DND-41 (cell line): ENCODE data around the gene NUAK1.

Experiments
- ATAC-seq: fragments of 200-7000 bp; cut with Tn5 transposase; 3 replicates; pipeline ENCODE4 v1.9.1; 2021; ENCODE audit warnings: low read depth; ENCODE audit not compliant: insufficient read depth
- DNase-seq: peaks from one replicate; pipeline ENCODE4 v3.0.0-alpha.2; 2020
- H2AFZ ChIP-seq: 2 replicates; pipeline ENCODE4 v1.6.0; 2012; ENCODE audit warnings: low read depth, low read length
- H3K27ac ChIP-seq: 2 replicates; pipeline ENCODE4 v1.5.1; 2012; ENCODE audit warnings: low read length, inconsistent platforms
- H3K27me3 ChIP-seq: fragments of 200-600 bp; sonication (generic); 2 replicates; pipeline ENCODE4 v1.6.0; 2012; ENCODE audit warnings: low read length, mild to moderate bottlenecking, inconsistent platforms; ENCODE audit not compliant: insufficient read depth, poor library complexity
- H3K36me3 ChIP-seq: 2 replicates; pipeline ENCODE4 v1.5.1; 2012; ENCODE audit warnings: low read length, inconsistent platforms; ENCODE audit not compliant: insufficient read depth
- H3K4me1 ChIP-seq: 2 replicates; pipeline ENCODE4 v1.5.1; 2012; ENCODE audit warnings: mild to moderate bottlenecking, low read length; ENCODE audit not compliant: insufficient read depth
- H3K4me2 ChIP-seq: 2 replicates; pipeline ENCODE4 v1.6.0; 2012; ENCODE audit warnings: mild to moderate bottlenecking, moderate library complexity, low read length, inconsistent platforms; ENCODE audit not compliant: insufficient read depth
- H3K4me3 ChIP-seq, 2 experiments: fragments of 200-600 bp in 1 of 2; shearing (Covaris generic) in 1 of 2; 2 replicates each; pipeline ENCODE4 v1.5.1; 2012 to 2016; ENCODE audit warnings: inconsistent platforms in 2 of 2, low read length in 2 of 2, mild to moderate bottlenecking in 2 of 2, low read depth in 1 of 2, moderate library complexity in 1 of 2
- H3K79me2 ChIP-seq: 2 replicates; pipeline ENCODE4 v1.6.0; 2012; ENCODE audit warnings: low read length, inconsistent platforms; ENCODE audit not compliant: insufficient read depth
- H3K9ac ChIP-seq: 2 replicates; pipeline ENCODE4 v1.6.0; 2012; ENCODE audit warnings: low read depth, mild to moderate bottlenecking, inconsistent platforms, low read length, moderate library complexity
- H3K9me3 ChIP-seq: 2 replicates; pipeline ENCODE4 v1.5.1; 2012; ENCODE audit warnings: low read length, moderate library complexity, mild to moderate bottlenecking, inconsistent platforms; ENCODE audit not compliant: insufficient read depth, severe bottlenecking
- H4K20me1 ChIP-seq: 2 replicates; pipeline ENCODE4 v1.6.0; 2012; ENCODE audit warnings: low read length; ENCODE audit not compliant: insufficient read depth
- EZH2 ChIP-seq: IDR thresholded peaks from 3 replicates; pipeline ENCODE4 v1.6.1; 2012; ENCODE audit warnings: borderline replicate concordance, low read depth, mild to moderate bottlenecking, moderate library complexity, low read length, inconsistent platforms; ENCODE audit not compliant: severe bottlenecking
- TF ChIP-seq, protein P1 (sequence below): IDR thresholded peaks from 2 replicates; pipeline ENCODE4 v1.5.1; 2012; ENCODE audit warnings: borderline replicate concordance, low read length, moderate library complexity, mild to moderate bottlenecking; ENCODE audit not compliant: poor library complexity, severe bottlenecking; ENCODE audit errors: extremely low read depth

NUAK1 gene

DNA sequence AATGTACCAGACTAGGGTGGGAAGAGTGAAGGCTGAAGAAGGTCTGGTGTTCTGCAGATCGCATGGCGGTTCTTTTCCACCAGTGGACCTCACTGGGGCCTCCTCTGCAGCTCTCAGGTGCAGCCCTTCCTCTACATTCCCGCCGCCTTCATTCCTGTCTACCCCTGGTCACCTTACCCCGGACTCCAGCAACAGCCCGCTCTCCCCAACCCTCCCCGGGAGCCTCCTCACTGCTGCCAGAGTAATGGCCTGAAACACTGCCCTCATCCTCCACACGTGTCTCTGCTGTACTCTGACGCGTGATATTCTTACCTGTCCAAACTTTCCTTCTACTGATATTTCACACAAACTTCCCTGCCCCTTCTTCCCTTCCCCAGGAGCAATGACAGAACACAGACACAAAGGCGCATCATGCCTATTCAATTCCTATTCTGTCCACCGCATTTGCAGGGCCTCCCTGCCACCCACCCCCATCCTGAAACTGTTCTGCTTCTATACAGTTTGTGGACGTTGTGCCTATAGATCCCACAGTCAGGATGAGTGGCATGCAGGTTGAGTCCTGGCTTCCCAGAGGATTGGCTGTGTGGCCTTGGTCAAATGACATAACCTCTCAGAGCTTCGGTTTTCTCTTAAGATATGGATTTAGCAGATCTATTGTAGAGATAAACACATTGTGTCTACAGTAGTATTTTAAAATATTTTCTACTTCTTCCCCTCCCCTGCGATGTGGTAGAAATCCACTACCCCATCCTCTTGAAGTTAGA is 1.7 kb upstream of the NUAK1 start:
- H3K4me2 ChIP-seq, result no peak overlapping the region
- no peak overlapping the region for H3K9ac ChIP-seq
- H4K20me1 ChIP-seq, result no peaks in the 10 kb centered on the region
- H3K27me3 ChIP-seq, result peaks cover 19% of the 10 kb centered on the region
- H3K4me1 ChIP-seq, result no peaks in the 10 kb centered on the region
- no peaks in the 10 kb centered on the region for H3K9me3 ChIP-seq
- ATAC-seq (no peak), DNase-seq (no peak)
- H3K4me3 ChIP-seq, result no peak overlapping the region
- no peaks in the 10 kb centered on the region for H3K79me2 ChIP-seq
- no peak for TF ChIP-seq EZH2
- TF ChIP-seq, protein P1, sequence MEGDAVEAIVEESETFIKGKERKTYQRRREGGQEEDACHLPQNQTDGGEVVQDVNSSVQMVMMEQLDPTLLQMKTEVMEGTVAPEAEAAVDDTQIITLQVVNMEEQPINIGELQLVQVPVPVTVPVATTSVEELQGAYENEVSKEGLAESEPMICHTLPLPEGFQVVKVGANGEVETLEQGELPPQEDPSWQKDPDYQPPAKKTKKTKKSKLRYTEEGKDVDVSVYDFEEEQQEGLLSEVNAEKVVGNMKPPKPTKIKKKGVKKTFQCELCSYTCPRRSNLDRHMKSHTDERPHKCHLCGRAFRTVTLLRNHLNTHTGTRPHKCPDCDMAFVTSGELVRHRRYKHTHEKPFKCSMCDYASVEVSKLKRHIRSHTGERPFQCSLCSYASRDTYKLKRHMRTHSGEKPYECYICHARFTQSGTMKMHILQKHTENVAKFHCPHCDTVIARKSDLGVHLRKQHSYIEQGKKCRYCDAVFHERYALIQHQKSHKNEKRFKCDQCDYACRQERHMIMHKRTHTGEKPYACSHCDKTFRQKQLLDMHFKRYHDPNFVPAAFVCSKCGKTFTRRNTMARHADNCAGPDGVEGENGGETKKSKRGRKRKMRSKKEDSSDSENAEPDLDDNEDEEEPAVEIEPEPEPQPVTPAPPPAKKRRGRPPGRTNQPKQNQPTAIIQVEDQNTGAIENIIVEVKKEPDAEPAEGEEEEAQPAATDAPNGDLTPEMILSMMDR, result no peak
- H3K27ac ChIP-seq, result no peak overlapping the region
- H3K36me3 ChIP-seq, result no peaks in the 10 kb centered on the region
- H2AFZ ChIP-seq, result no peak overlapping the region

DNA sequence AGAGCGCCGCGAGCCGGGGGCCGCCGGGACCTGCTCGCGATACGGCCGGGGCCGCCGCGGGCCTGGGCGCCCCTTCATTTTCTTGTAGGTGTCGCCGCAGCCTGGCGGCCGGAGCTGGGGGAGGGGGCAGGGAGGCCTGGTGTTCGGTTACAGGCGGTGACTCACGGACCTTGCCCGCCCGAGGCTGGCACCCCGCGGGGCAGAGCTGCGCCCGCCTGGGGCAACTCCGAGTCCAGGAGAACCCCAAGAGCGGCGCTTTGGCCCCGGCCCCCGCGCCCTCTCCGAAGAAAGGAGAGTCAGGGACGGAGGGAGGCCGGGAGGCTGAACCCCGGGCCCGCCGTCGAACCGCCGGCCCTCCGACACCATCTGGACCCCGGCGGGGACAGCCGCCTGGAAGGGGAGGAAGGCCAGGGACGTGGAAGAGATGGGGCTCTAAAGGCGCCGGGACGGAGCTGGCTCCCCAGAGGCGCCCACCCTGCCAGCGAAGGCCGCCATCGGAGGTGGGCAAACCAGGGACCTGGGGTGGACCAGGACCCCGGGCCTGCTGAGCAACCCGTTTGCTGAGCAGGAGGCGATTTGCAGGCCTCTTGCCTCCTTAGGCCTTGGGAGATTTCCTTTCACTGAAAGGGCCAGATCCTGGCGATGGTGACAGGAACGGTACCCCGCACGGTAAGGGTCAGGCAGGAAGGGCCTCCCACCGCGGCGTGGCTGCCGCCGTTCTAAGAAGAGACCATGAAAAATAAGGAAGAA is 843 bp upstream of the NUAK1 start:
- Histone ChIP-seq H3K4me2 (no peak overlapping the region), H3K27me3 (peaks cover 19% of the 10 kb centered on the region), H3K36me3 (no peaks in the 10 kb centered on the region), H4K20me1 (no peaks in the 10 kb centered on the region), H3K4me1 (no peaks in the 10 kb centered on the region), H3K27ac (no peak overlapping the region), H3K9ac (no peak overlapping the region), H2AFZ (no peak overlapping the region), H3K9me3 (no peaks in the 10 kb centered on the region), H3K79me2 (no peaks in the 10 kb centered on the region), H3K4me3 (no peak overlapping the region)
- DNase-seq (no peak), ATAC-seq (no peak)
- TF ChIP-seq, protein P1, result no peak
- no peak for TF ChIP-seq EZH2

DNA sequence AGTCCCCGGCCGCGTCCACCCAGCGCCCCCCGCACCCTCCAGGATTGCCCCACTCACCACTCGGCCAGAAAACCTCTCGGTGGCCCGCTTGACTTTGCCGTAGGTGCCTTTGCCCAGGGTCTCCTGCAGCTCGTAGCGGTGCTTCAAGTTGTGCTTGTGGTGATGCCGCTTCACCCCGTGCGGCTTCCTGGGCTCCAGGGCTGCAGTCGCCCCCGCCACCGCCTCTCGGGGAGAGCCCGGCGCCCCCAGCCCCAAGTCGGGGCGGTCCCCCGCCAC is 459 bp downstream of the NUAK1 start:
- H3K27ac ChIP-seq, result no peak overlapping the region
- H3K36me3 ChIP-seq, result no peaks in the 10 kb centered on the region
- H3K79me2 ChIP-seq, result no peaks in the 10 kb centered on the region
- H3K9me3 ChIP-seq, result no peaks in the 10 kb centered on the region
- DNase-seq, result no peak
- TF ChIP-seq, protein P1, result no peak
- no peak for TF ChIP-seq EZH2
- no peaks in the 10 kb centered on the region for H4K20me1 ChIP-seq
- no peak for ATAC-seq
- H3K4me1 ChIP-seq, result no peaks in the 10 kb centered on the region
- H3K4me2 ChIP-seq, result no peak overlapping the region
- H3K9ac ChIP-seq, result no peak overlapping the region
- H3K4me3 ChIP-seq, result no peak overlapping the region
- H3K27me3 ChIP-seq, result peaks cover 19% of the 10 kb centered on the region
- H2AFZ ChIP-seq, result no peak overlapping the region
